Esophagus muscularis mucosa (tissue), 4 donors: ENCODE data around the gene TUBGCP3. TPM values are rescaled to one million over a fixed set of nuclear protein-coding genes. Genes with fewer than 3 reads are reported as not detected.

Source experiments
- DNase-seq: peaks from one replicate; pipeline ENCODE4 v3.0.0-alpha.2; 2017; ENCODE audit errors: extremely low spot score
- H3K27ac ChIP-seq, 4 donors: fragments of 200-600 bp; sonication (generic); replicated peaks in 1 of 4; 1 replicate in 3 of 4; 2 replicates in 1 of 4; pipeline ENCODE4 v1.5.1; 2016 to 2019; ENCODE audit warnings: mild to moderate bottlenecking in 1 of 4
- H3K27me3 ChIP-seq, 4 donors: fragments of 200-600 bp; sonication (generic); one replicate each; pipeline versions ENCODE4 v1.5.1 to v1.6.0; 2016 to 2019
- H3K36me3 ChIP-seq, 4 donors: fragments of 200-600 bp; sonication (generic); one replicate each; pipeline ENCODE4 v1.5.1; 2016 to 2019
- H3K4me1 ChIP-seq, 4 donors: fragments of 200-600 bp; sonication (generic); one replicate each; pipeline ENCODE4 v1.5.1; 2016 to 2019
- H3K4me3 ChIP-seq, 4 donors: fragments of 200-600 bp; sonication (generic); 1 replicate in 2 of 4; 2 replicates in 2 of 4; pipeline ENCODE4 v1.5.1; 2016 to 2019; ENCODE audit warnings: mild to moderate bottlenecking in 4 of 4, moderate library complexity in 1 of 4
- H3K9me3 ChIP-seq, 4 donors: fragments of 200-600 bp; sonication (generic); 1 replicate in 3 of 4; 2 replicates in 1 of 4; pipeline ENCODE4 v1.5.1; 2016 to 2019
- EP300 ChIP-seq: sonication (generic); formaldehyde crosslinking; IDR thresholded peaks from one replicate; pipeline ENCODE4 v1.6.1; 2017; ENCODE audit warnings: antibody characterized with exemption
- POLR2A ChIP-seq: fragments of 450-650 bp; IDR thresholded peaks from one replicate; pipeline ENCODE4 v1.6.1; 2017; ENCODE audit warnings: antibody characterized with exemption, moderate library complexity, mild to moderate bottlenecking, low read depth
- POLR2AphosphoS5 ChIP-seq, 2 donors: sonication (generic); formaldehyde crosslinking; IDR thresholded peaks; one replicate each; pipeline ENCODE4 v1.6.1; 2017; ENCODE audit warnings: antibody characterized with exemption in 2 of 2
- WGBS: methylation state at CpG from one replicate; pipeline ENCODE4 v1.1.5; 2018; 5-methylcytosine and 5-hydroxymethylcytosine counted together
- intact Hi-C: fragments of 100-400 bp; cut with DNase I; formaldehyde crosslinking; loops from one replicate; pipeline ENCODE4 v1.15.1; 2023
- total RNA-seq, 4 donors: library from RNA; depleted of rRNA; stranded (reverse); fragments of >200 nt; gene quantifications; one replicate each; pipeline versions ENCODE4 v1.1.0 to v1.2.1, GENCODE V29; 2016
- TF ChIP-seq, protein P1 (sequence below), 3 experiments: fragments of 200-600 bp in 2 of 3; fragments of 450-650 bp in 1 of 3; sonication (generic) in 2 of 3; IDR thresholded peaks; one replicate each; pipeline ENCODE4 v1.5.1; 2017 to 2019; ENCODE audit warnings: antibody characterized with exemption in 3 of 3, mild to moderate bottlenecking in 2 of 3, moderate library complexity in 1 of 3

The TUBGCP3 gene
- total RNA-seq, 4 donors from 2014 or later: 25.2 to 33.6 (median 30.6) TPM

DNA sequence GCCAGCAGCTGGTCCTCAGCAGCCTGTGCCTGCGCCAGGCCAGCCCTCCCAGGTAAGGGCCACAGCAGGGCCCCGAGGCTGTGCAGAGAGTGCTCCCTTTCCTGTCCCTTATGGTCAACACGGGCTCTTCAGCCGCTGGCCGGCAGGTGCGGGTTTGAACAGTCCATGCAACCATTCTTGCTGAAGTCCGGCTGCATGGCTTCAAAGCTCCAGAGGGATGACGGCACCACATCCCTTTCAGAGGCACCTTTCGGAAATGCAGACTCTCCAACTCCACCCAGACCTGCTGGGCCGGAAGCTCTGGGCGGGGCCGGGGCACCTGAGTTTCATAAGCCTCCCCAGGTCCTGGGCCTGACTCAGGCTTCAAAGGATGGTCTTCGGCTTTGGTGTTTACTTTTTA is 130.5 kb downstream of the TUBGCP3 start:
- no peak overlapping the region for H3K4me3 ChIP-seq
- no peaks in the 10 kb centered on the region for H3K36me3 ChIP-seq
- TF ChIP-seq POLR2A: no peak
- no peak for TF ChIP-seq EP300
- TF ChIP-seq, protein P1, sequence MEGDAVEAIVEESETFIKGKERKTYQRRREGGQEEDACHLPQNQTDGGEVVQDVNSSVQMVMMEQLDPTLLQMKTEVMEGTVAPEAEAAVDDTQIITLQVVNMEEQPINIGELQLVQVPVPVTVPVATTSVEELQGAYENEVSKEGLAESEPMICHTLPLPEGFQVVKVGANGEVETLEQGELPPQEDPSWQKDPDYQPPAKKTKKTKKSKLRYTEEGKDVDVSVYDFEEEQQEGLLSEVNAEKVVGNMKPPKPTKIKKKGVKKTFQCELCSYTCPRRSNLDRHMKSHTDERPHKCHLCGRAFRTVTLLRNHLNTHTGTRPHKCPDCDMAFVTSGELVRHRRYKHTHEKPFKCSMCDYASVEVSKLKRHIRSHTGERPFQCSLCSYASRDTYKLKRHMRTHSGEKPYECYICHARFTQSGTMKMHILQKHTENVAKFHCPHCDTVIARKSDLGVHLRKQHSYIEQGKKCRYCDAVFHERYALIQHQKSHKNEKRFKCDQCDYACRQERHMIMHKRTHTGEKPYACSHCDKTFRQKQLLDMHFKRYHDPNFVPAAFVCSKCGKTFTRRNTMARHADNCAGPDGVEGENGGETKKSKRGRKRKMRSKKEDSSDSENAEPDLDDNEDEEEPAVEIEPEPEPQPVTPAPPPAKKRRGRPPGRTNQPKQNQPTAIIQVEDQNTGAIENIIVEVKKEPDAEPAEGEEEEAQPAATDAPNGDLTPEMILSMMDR (IDR thresholded peaks at IDR 0.05): no peak
- no peak for TF ChIP-seq POLR2AphosphoS5 (IDR thresholded peaks at IDR 0.05)
- intact Hi-C loops: no loop called here
- H3K9me3 ChIP-seq: peaks cover 0 to 42% (median 22%) of the 10 kb centered on the region in 4 donors
- no peaks in the 10 kb centered on the region for H3K4me1 ChIP-seq
- H3K27ac ChIP-seq: no peak overlapping the region
- peaks cover 0 to 41% (median 0%) of the 10 kb centered on the region in 4 donors for H3K27me3 ChIP-seq
- peak; percentile 87 for DNase-seq
- 75% methylated on average over 11 of the region's 13 CpGs for WGBS

DNA sequence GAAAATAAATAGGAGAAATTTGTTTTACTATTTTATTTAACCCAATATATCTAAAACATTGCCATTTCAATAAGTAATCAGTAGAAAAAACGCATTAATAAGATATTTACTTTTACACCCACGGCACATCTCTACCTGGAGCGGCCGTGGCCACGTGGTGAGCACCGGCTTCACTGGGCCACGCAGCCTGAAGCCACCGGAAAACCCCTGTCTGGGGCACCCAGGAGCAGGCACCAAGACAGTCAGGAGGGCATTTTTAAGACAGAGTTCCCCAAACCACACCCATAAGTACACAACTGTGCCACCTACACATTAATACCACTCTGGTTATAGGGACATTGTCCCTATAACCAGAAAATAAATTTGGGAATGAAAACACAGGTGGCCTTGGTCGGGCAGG is 130.9 kb downstream of the TUBGCP3 start:
- 89% methylated on average over 8 of the region's 9 CpGs for WGBS
- no peak for TF ChIP-seq EP300
- no peak for TF ChIP-seq POLR2A
- TF ChIP-seq, protein P1 (IDR thresholded peaks at IDR 0.05): no peak
- TF ChIP-seq POLR2AphosphoS5 (IDR thresholded peaks at IDR 0.05): no peak

DNA sequence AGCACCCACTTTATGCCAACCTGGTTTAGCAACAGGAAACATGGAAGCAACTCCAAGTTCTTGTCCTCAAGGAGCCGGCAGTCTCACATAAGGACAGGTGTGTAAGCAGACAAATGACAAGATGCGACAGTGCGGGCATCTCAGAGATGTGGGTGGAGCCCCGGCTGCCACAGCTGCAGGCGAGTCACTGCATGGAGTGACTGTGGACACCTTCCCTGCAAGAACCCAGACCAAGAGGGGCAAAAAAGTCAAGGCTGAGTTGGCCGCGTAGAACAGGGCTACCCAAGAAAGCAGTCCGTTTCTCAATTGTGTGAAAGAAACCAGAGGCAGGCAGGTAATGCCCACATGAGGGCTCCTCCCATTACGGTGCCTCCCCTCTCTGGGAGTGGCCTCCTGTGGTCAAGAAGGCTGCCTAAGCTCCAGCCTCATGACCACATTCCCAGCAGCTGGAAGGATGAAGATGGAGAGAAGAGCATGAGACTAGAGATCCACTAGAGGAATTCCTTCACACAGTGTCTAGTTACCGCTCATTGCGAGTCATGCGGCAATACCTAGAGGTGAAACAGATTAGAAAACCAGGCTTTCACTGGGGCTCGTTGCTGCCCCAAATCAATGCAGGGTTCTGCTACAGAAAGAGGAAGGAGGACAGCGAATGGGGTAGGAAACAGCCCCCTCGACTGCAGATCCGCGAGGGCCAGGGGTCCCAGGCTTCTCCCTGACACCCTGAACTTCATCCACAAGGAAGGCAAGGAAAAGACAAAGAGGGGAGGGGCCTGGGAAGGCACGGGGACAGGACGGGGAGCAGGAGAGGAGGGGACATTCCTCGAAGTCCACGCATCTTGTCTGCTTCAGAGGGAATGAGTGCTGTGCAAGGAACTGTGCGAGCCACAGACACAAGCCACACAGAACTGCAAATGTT is 131.6 kb downstream of the TUBGCP3 start:
- no peaks in the 10 kb centered on the region for H3K4me1 ChIP-seq
- H3K36me3 ChIP-seq: no peaks in the 10 kb centered on the region
- H3K9me3 ChIP-seq: peaks cover 0 to 31% (median 19%) of the 10 kb centered on the region in 4 donors
- DNase-seq: peak; percentile 89
- TF ChIP-seq, protein P1 (IDR thresholded peaks at IDR 0.05): no peak
- TF ChIP-seq POLR2AphosphoS5 (IDR thresholded peaks at IDR 0.05): no peak
- no peak for TF ChIP-seq POLR2A
- TF ChIP-seq EP300: no peak
- intact Hi-C loops: no loop called here
- peaks cover 0 to 47% (median 0%) of the 10 kb centered on the region in 4 donors for H3K27me3 ChIP-seq
- no peak overlapping the region for H3K4me3 ChIP-seq
- 89% methylated on average over 22 of the region's 22 CpGs for WGBS
- H3K27ac ChIP-seq: no peak overlapping the region

More for the DNA sequence above, 130.9 kb downstream of the TUBGCP3 start:
- H3K27me3 ChIP-seq: peaks cover 0 to 45% (median 0%) of the 10 kb centered on the region in 4 donors
- H3K36me3 ChIP-seq: no peaks in the 10 kb centered on the region
- H3K4me1 ChIP-seq: no peaks in the 10 kb centered on the region
- peak; percentile 79 for DNase-seq
- intact Hi-C loops: no loop called here
- H3K4me3 ChIP-seq: no peak overlapping the region
- H3K9me3 ChIP-seq: peaks cover 0 to 37% (median 22%) of the 10 kb centered on the region in 4 donors
- no peak overlapping the region for H3K27ac ChIP-seq

DNA sequence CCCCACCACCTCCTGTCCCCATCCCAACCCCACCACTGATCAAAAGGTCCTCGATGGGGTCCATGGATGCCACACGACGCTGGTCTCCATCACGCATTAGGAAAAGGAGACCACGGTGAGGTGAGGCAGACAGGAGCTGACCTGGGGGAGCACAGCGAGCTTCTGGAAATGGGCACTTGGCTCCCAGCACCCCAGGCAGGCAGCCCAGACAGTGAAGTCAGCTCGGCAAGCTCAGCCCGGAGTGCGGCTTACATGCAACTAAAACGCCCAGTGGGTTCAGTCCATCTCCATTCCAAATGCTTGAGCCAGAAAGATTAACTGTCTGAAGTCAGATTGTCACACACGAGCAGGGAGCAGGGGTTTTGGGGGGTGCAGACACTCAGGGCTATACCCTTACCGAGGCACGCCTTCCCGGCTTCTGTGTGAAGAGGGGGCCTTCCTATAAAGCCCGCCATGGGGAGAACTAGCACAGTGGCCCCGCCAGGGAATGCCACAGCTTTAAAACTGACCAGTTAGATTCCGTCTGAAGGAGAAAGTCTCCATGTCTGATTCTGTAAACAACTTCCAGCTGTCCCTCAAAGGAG is 132.4 kb downstream of the TUBGCP3 start:
- intact Hi-C loops: no loop called here
- WGBS: 73% methylated on average over 16 of the region's 17 CpGs
- TF ChIP-seq, protein P1 (IDR thresholded peaks at IDR 0.05): no peak
- no peak for TF ChIP-seq POLR2A
- no peak for TF ChIP-seq EP300
- no peak for TF ChIP-seq POLR2AphosphoS5 (IDR thresholded peaks at IDR 0.05)
- Histone ChIP-seq H3K27me3 (peaks cover 0 to 50% (median 0%) of the 10 kb centered on the region in 4 donors), H3K9me3 (peaks cover 0 to 25% (median 18%) of the 10 kb centered on the region in 4 donors), H3K36me3 (no peaks in the 10 kb centered on the region), H3K4me3 (no peak overlapping the region), H3K27ac (no peak overlapping the region), H3K4me1 (no peaks in the 10 kb centered on the region)
- DNase-seq: peak; percentile 87
